ENCODE data around the gene RPL41. TPM values are rescaled to one million over a fixed set of nuclear protein-coding genes. Genes with fewer than 3 reads are reported as not detected.

RPL41 gene
- total RNA-seq, 2 experiments from 2014 or later = 4,462 to 4,551 TPM

DNA sequence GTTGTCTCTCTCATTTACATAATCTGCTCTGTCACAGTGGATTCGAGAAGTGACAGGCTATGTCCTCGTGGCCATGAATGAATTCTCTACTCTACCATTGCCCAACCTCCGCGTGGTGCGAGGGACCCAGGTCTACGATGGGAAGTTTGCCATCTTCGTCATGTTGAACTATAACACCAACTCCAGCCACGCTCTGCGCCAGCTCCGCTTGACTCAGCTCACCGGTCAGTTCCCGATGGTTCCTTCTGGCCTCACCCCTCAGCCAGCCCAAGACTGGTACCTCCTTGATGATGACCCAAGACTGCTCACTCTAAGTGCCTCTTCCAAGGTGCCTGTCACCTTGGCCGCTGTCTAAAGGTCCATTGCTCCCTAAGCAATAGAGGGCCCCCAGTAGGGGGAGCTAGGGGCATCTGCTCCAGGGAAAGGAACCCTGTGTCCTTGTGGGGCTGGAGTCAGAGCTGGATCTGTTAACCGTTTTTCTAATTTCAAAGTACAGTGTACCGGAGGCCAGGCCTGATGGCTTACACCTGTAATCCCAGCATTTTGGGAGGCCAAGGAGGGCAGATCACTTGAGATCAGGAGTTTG lies 31.4 kb upstream of the RPL41 start:
- POLR2A ChIA-PET = interaction anchor here (0.6 to 3.8 kb wide), 5 partner anchors 19 to 33 kb away, joined by 3 to 22 read pairs (median 4); partner anchors contain the start of genes PA2G4 and ZC3H10
- Mint-ChIP-seq H3K4me1 (peaks cover 15% of the 10 kb centered on the region), H3K36me3 (no peaks in the 10 kb centered on the region), H3K27ac (no peak overlapping the region), H3K9me3 (no peaks in the 10 kb centered on the region), H3K4me3 (no peak overlapping the region), H3K27me3 (peaks cover 20% of the 10 kb centered on the region)
- DNase-seq (peak; percentile 47), ATAC-seq (ENCODE audit: low read depth) (peak; percentile 59)

DNA sequence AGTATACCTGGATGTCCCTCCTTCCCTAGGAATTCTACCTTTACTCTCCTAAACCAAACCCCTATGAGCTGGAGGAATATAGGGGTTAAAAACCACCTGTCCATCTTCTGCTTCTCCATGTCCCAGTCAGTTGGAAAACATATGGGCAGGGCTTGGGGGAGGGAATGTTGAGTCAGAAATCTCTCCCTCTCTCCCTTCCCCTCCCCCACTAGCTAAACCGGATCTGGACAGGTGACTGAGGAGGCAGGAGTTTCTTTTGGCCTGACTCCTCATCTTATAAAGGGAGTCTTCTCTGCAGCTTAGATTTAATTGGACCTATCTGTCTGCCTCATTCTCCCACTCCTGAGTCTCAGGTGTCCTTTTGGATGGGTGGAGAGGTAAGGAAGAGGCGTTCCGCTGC lies 30.3 kb upstream of the RPL41 start:
- Mint-ChIP-seq H3K4me1 (peaks cover 12% of the 10 kb centered on the region), H3K36me3 (no peaks in the 10 kb centered on the region), H3K4me3 (no peak overlapping the region), H3K9me3 (no peaks in the 10 kb centered on the region), H3K27ac (no peak overlapping the region), H3K27me3 (peaks cover 13% of the 10 kb centered on the region)
- DNase-seq = no peak
- POLR2A ChIA-PET = interaction anchor here (0.6 to 3.8 kb wide), 8 partner anchors 15 to 300 kb away, joined by 3 to 22 read pairs (median 4); partner anchors contain the start of genes ESYT1, PA2G4 and ZC3H10
- no peak for ATAC-seq (ENCODE audit: low read depth)

DNA sequence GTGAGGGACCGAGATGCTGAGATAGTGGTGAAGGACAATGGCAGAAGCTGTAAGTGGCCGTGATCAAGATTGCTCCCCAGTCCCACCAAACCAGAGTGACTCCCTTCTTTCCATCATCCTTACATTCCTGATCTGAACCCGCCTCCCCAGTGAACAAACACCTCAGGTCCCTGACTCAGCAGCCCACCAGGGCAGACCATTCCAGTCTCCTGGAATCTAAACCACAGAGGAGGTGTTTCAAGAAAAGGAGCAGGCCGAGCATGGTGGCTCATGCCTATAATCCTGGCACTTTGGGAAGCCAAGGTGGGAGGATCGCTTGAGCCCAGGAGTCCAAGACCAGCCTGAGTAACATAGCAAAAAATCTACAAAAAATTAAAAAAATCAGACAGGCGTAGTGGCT lies 29.8 kb upstream of the RPL41 start:
- ATAC-seq (ENCODE audit: low read depth) (no peak), DNase-seq (no peak)
- no peak overlapping the region for H3K4me3 Mint-ChIP-seq
- POLR2A ChIA-PET = interaction anchor here (0.6 to 3.8 kb wide), 6 partner anchors 15 to 301 kb away, joined by 3 to 22 read pairs (median 3); partner anchors contain the start of genes ESYT1 and PA2G4
- peaks cover 8% of the 10 kb centered on the region for H3K27me3 Mint-ChIP-seq
- no peak overlapping the region for H3K27ac Mint-ChIP-seq
- no peaks in the 10 kb centered on the region for H3K36me3 Mint-ChIP-seq
- H3K4me1 Mint-ChIP-seq = peaks cover 11% of the 10 kb centered on the region
- no peaks in the 10 kb centered on the region for H3K9me3 Mint-ChIP-seq

DNA sequence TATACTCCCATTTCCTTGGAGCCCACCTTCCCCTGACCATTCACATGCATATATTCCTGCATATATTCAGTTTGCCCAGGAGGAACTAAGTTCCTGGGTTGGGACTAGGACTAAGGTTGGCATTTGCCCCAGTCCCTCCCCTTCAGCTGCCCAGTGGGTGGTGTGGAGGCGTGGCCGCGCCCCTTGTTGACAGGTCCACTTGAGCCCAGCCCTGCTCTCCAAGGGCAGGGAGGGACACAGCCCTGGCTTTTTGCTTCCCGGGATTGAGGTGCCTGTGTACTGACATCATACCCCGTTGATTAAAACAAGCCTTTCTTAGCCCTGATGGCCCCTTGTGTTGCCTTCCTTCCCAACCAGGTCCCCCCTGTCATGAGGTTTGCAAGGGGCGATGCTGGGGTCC lies 29.2 kb upstream of the RPL41 start:
- no peak for ATAC-seq (ENCODE audit: low read depth)
- POLR2A ChIA-PET = no interaction called here
- DNase-seq = no peak
- peaks cover 9% of the 10 kb centered on the region for H3K4me1 Mint-ChIP-seq
- H3K27ac Mint-ChIP-seq = no peak overlapping the region
- H3K4me3 Mint-ChIP-seq = no peak overlapping the region
- H3K36me3 Mint-ChIP-seq = no peaks in the 10 kb centered on the region
- no peaks in the 10 kb centered on the region for H3K9me3 Mint-ChIP-seq
- peaks cover 3% of the 10 kb centered on the region for H3K27me3 Mint-ChIP-seq

DNA sequence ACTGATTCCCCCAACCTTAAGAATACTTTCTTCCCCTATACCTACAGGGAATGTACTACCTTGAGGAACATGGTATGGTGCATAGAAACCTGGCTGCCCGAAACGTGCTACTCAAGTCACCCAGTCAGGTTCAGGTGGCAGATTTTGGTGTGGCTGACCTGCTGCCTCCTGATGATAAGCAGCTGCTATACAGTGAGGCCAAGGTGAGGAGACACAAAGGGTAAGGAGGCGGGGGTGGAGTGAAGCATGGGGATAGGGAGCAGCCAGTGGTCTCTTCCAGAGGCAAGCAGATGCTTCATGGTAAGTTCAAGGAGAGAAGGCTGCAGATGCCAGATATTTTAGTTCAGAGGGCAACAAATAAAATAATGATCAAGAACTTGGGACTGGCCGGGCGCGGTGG lies 18.7 kb upstream of the RPL41 start:
- ATAC-seq (ENCODE audit: low read depth) (no peak), DNase-seq (no peak)
- Mint-ChIP-seq H3K9me3 (no peaks in the 10 kb centered on the region), H3K4me1 (peaks cover 16% of the 10 kb centered on the region), H3K27me3 (peaks cover 20% of the 10 kb centered on the region), H3K27ac (peak overlapping the region; percentile 22), H3K36me3 (peaks cover 14% of the 10 kb centered on the region), H3K4me3 (no peak overlapping the region)
- POLR2A ChIA-PET = no interaction called here

DNA sequence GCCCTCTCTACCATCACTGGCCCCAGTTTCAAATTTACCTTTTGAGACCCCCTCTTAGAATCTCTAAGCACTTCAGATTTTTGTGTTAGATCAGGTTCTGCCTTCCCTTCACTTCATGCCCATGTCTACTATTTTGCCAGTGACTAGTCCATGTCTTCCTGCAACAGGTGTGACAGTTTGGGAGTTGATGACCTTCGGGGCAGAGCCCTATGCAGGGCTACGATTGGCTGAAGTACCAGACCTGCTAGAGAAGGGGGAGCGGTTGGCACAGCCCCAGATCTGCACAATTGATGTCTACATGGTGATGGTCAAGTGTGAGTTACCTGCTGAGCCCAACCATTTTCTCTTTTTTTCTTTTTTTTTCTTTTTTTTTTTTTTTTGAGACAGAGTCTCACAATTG lies 17.8 kb upstream of the RPL41 start:
- ATAC-seq (ENCODE audit: low read depth) (no peak), DNase-seq (no peak)
- no peak overlapping the region for H3K27ac Mint-ChIP-seq
- H3K27me3 Mint-ChIP-seq = peaks cover 14% of the 10 kb centered on the region
- POLR2A ChIA-PET = no interaction called here
- peaks cover 24% of the 10 kb centered on the region for H3K4me1 Mint-ChIP-seq
- H3K36me3 Mint-ChIP-seq = peaks cover 14% of the 10 kb centered on the region
- H3K9me3 Mint-ChIP-seq = no peaks in the 10 kb centered on the region
- no peak overlapping the region for H3K4me3 Mint-ChIP-seq

DNA sequence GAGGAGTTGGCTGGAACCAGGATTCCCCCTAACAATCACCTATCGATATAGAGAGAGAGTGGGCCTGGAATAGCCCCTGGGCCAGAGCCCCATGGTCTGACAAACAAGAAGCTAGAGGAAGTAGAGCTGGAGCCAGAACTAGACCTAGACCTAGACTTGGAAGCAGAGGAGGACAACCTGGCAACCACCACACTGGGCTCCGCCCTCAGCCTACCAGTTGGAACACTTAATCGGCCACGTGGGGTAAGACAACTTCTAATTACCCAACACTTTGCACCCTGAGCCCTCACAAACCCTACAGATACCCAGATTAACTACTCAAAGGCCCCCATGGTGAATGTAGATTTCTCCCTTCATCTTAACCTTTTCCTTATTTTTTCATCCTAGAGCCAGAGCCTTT lies 16.6 kb upstream of the RPL41 start:
- Mint-ChIP-seq H3K27ac (peak overlapping the region; percentile 72), H3K4me3 (no peak overlapping the region), H3K4me1 (peaks cover 24% of the 10 kb centered on the region), H3K27me3 (peaks cover 10% of the 10 kb centered on the region), H3K36me3 (peaks cover 19% of the 10 kb centered on the region), H3K9me3 (no peaks in the 10 kb centered on the region)
- POLR2A ChIA-PET = interaction anchor here (0.6 kb wide), 1 partner anchor 273 kb away, joined by 3 read pairs; no protein-coding TSS in a partner anchor
- no peak for ATAC-seq (ENCODE audit: low read depth)
- DNase-seq = no peak

DNA sequence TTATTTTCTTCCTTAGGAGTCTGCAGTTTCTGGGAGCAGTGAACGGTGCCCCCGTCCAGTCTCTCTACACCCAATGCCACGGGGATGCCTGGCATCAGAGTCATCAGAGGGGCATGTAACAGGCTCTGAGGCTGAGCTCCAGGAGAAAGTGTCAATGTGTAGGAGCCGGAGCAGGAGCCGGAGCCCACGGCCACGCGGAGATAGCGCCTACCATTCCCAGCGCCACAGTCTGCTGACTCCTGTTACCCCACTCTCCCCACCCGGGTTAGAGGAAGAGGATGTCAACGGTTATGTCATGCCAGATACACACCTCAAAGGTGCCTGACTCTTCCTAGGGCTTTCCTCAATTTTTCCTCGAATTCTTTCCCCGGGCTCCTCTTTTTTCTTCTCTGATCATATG lies 15.4 kb upstream of the RPL41 start:
- no peaks in the 10 kb centered on the region for H3K9me3 Mint-ChIP-seq
- no peak overlapping the region for H3K4me3 Mint-ChIP-seq
- H3K27me3 Mint-ChIP-seq = peaks cover 6% of the 10 kb centered on the region
- no peak for ATAC-seq (ENCODE audit: low read depth)
- peaks cover 32% of the 10 kb centered on the region for H3K4me1 Mint-ChIP-seq
- peak overlapping the region; percentile 63 for H3K27ac Mint-ChIP-seq
- peaks cover 25% of the 10 kb centered on the region for H3K36me3 Mint-ChIP-seq
- POLR2A ChIA-PET = interaction anchor here (1.0 to 4.5 kb wide), 2 partner anchors 15 to 20 kb away, joined by 3 to 47 read pairs; partner anchors contain the start of gene ERBB3
- DNase-seq = no peak

DNA sequence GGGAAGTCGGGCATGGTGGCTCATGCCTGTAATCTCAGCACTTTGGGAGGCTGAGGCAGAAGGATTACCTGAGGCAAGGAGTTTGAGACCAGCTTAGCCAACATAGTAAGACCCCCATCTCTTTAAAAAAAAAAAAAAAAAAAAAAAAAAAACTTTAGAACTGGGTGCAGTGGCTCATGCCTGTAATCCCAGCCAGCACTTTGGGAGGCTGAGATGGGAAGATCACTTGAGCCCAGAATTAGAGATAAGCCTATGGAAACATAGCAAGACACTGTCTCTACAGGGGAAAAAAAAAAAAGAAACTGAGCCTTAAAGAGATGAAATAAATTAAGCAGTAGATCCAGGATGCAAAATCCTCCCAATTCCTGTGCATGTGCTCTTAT lies 13.8 kb upstream of the RPL41 start:
- ATAC-seq (ENCODE audit: low read depth) (no peak), DNase-seq (no peak)
- Mint-ChIP-seq H3K27me3 (no peaks in the 10 kb centered on the region), H3K4me3 (peak overlapping the region; percentile 90), H3K9me3 (no peaks in the 10 kb centered on the region), H3K27ac (peak overlapping the region; percentile 95), H3K4me1 (peaks cover 44% of the 10 kb centered on the region), H3K36me3 (peaks cover 33% of the 10 kb centered on the region)
- POLR2A ChIA-PET = interaction anchor here (0.6 to 4.8 kb wide), 11 partner anchors 8 to 364 kb away, joined by 3 to 111 read pairs (median 16); partner anchors contain the start of genes ERBB3, ESYT1, ORMDL2 and RPL41

DNA sequence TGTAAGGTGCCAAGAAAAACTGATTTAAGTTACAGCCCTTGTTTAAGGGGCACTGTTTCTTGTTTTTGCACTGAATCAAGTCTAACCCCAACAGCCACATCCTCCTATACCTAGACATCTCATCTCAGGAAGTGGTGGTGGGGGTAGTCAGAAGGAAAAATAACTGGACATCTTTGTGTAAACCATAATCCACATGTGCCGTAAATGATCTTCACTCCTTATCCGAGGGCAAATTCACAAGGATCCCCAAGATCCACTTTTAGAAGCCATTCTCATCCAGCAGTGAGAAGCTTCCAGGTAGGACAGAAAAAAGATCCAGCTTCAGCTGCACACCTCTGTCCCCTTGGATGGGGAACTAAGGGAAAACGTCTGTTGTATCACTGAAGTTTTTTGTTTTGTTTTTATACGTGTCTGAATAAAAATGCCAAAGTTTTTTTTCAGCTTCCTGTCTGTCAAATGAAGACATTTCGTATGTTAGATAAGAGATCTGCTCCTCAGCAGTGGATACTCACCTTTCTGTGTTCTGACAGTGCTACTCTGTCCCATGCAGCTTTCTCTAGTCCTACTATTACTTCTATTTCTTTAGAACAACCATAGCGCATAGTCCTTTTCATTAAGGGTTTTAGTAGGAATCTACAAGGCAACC lies 13.2 kb upstream of the RPL41 start:
- ATAC-seq (ENCODE audit: low read depth) = peak; percentile 4
- POLR2A ChIA-PET = interaction anchor here (0.6 to 4.8 kb wide), 22 partner anchors 9 to 365 kb away, joined by 3 to 111 read pairs (median 7); partner anchors contain the start of genes ANKRD52, ERBB3, ESYT1 and ORMDL2
- Mint-ChIP-seq H3K27me3 (no peaks in the 10 kb centered on the region), H3K36me3 (peaks cover 33% of the 10 kb centered on the region), H3K27ac (peak overlapping the region; percentile 95), H3K4me1 (peaks cover 46% of the 10 kb centered on the region), H3K4me3 (peak overlapping the region; percentile 90), H3K9me3 (no peaks in the 10 kb centered on the region)
- DNase-seq = no peak

DNA sequence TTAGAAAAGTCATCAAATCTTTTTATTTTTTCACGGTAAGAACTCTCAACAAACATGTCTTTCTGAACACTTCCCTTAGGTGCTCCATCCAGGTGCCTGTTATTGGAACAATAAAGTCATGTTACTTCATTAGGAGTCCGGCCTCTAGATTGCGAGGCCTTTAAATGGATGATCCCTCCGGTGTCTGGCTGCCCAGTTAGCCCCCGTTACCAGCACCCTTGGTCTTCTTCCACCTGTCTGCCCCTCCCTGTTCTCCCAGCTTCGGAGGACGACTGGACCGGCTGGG lies 12.7 kb upstream of the RPL41 start:
- DNase-seq (no peak), ATAC-seq (ENCODE audit: low read depth) (no peak)
- H3K27me3 Mint-ChIP-seq = no peaks in the 10 kb centered on the region
- H3K9me3 Mint-ChIP-seq = no peaks in the 10 kb centered on the region
- peak overlapping the region; percentile 95 for H3K27ac Mint-ChIP-seq
- H3K4me1 Mint-ChIP-seq = peaks cover 46% of the 10 kb centered on the region
- H3K36me3 Mint-ChIP-seq = peaks cover 33% of the 10 kb centered on the region
- H3K4me3 Mint-ChIP-seq = peak overlapping the region; percentile 90
- POLR2A ChIA-PET = interaction anchor here (0.8 to 4.8 kb wide), 38 partner anchors 9 to 374 kb away, joined by 3 to 111 read pairs (median 6); partner anchors contain the start of genes ANKRD52, DNAJC14, ERBB3 and ESYT1

DNA sequence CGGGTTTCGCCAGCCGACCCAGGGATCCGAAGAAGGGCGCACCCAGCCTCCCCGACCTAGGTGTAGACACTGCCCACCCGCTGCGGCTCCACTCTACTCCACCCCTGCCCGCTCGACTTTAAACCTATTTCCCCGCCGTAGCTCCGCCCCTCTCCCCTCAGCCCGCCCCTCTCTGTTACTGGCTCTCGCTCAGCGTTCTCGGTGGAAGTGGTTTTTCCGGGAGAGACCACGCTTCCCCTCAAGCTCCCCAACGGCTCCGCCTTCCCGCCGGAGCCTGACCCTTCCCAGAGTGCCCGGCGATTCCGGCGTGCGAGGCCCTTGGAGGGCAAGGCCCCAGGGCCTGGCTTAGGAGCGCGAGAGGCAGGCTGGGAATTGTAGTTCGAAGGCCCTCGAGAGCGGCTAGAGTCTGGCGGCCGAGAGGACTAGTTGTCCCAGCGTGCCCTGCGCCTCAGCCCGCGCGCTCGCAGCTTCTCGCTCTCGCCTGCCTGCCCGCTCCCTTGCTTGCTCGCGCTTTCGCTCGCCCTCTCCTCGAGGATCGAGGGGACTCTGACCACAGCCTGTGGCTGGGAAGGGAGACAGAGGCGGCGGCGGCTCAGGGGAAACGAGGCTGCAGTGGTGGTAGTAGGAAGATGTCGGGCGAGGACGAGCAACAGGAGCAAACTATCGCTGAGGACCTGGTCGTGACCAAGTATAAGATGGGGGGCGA lies 12.2 kb upstream of the RPL41 start, which contains the start of gene PA2G4:
Gene PA2G4, plus strand, starts transcription at position 451 of the 706 bp plus-strand sequence. Its CDS starts 179 bp downstream, at position 630.
- peak; percentile 92 for ATAC-seq (ENCODE audit: low read depth)
- H3K36me3 Mint-ChIP-seq = peaks cover 33% of the 10 kb centered on the region
- no peaks in the 10 kb centered on the region for H3K27me3 Mint-ChIP-seq
- peak within 1 kb of the TSS; percentile 95 for H3K27ac Mint-ChIP-seq
- POLR2A ChIA-PET = interaction anchor here (0.7 to 4.8 kb wide), 39 partner anchors 9 to 374 kb away, joined by 3 to 111 read pairs (median 5); partner anchors contain the start of genes ANKRD52, DNAJC14, ERBB3 and ESYT1
- peaks cover 46% of the 10 kb centered on the region for H3K4me1 Mint-ChIP-seq
- no peaks in the 10 kb centered on the region for H3K9me3 Mint-ChIP-seq
- H3K4me3 Mint-ChIP-seq = peak within 1 kb of the TSS; percentile 90
- DNase-seq = peak; percentile 97
